Upper lobe of left lung (tissue), 6 donors: ENCODE measurements around the gene LYPLA2. TPM values are rescaled to one million over a fixed set of nuclear protein-coding genes. Genes with fewer than 3 reads are reported as not detected.

Experiments used
- ATAC-seq, 2 donors: fragments of 200-7000 bp; cut with Tn5 transposase; one replicate each; pipeline ENCODE4 v1.9.1; 2022; ENCODE audit warnings: mild to moderate bottlenecking in 2 of 2, moderate library complexity in 2 of 2; ENCODE audit not compliant: low FRiP score in 2 of 2
- DNase-seq, 2 donors: peaks; one replicate each; pipeline ENCODE4 v3.0.0-alpha.2; 2019 to 2020
- H3K27ac ChIP-seq, 4 donors: fragments of 200-600 bp; sonication (generic); one replicate each; pipeline ENCODE4 v1.5.1; 2016 to 2019
- H3K27me3 ChIP-seq, 4 donors: fragments of 200-600 bp; sonication (generic); one replicate each; pipeline ENCODE4 v1.5.1; 2017 to 2019
- H3K36me3 ChIP-seq, 4 donors: fragments of 200-600 bp; sonication (generic); one replicate each; pipeline ENCODE4 v1.5.1; 2016 to 2019
- H3K4me1 ChIP-seq, 4 donors: fragments of 200-600 bp; sonication (generic); one replicate each; pipeline ENCODE4 v1.5.1; 2018 to 2019
- H3K4me3 ChIP-seq, 4 donors: fragments of 200-600 bp; sonication (generic); one replicate each; pipeline ENCODE4 v1.5.1; 2017 to 2019; ENCODE audit warnings: mild to moderate bottlenecking in 2 of 4, moderate library complexity in 1 of 4
- H3K9me3 ChIP-seq, 4 donors: fragments of 200-600 bp; sonication (generic); one replicate each; pipeline ENCODE4 v1.5.1; 2018 to 2019
- CTCF ChIP-seq, 6 experiments: fragments of 450-650 bp in 4 of 6; fragments of 200-600 bp in 2 of 6; sonication (generic) in 2 of 6; IDR thresholded peaks; one replicate each; pipeline ENCODE4 v1.5.1; 2016 to 2019; ENCODE audit warnings: antibody characterized with exemption in 6 of 6
- EP300 ChIP-seq, 4 donors: sonication (generic); formaldehyde crosslinking; IDR thresholded peaks; one replicate each; pipeline ENCODE4 v1.5.1; 2017; ENCODE audit warnings: antibody characterized with exemption in 4 of 4, control low read depth in 2 of 4
- POLR2A ChIP-seq, 4 donors: fragments of 450-650 bp; IDR thresholded peaks; one replicate each; pipeline ENCODE4 v1.5.1; 2016 to 2017; ENCODE audit warnings: antibody characterized with exemption in 4 of 4, mild to moderate bottlenecking in 2 of 4
- POLR2AphosphoS5 ChIP-seq, 2 donors: sonication (generic); formaldehyde crosslinking; IDR thresholded peaks; one replicate each; pipeline ENCODE4 v1.5.1; 2017; ENCODE audit warnings: antibody characterized with exemption in 2 of 2
- WGBS, 2 donors: methylation state at CpG; one replicate each; pipeline ENCODE4 v1.1.5; 2017 to 2018; 5-methylcytosine and 5-hydroxymethylcytosine counted together
- total RNA-seq, 6 donors: library from RNA; depleted of rRNA in 4 of 6; stranded (reverse); fragments of >200 nt in 4 of 6; gene quantifications; one replicate each; pipeline versions ENCODE4 v1.1.0 to v1.2.1, GENCODE V29; 2016 to 2021
- donor health status: DM: no; HTN: no; CAD: no; lungs with moderate emphysema.
- donor health status: DM: no; HTN: yes; CAD: no; lungs with severe emphysema.

Gene LYPLA2
- total RNA-seq, 6 donors from 2014 or later: 38.5 to 84.1 (median 59.9) TPM

GRCh38 chr1:23788695-23789094 is 2.2 kb upstream of the LYPLA2 start:
- H3K27me3 ChIP-seq: no peaks in the 10 kb centered on the region
- TF ChIP-seq POLR2A (IDR thresholded peaks at IDR 0.05) (no peak), POLR2AphosphoS5 (IDR thresholded peaks at IDR 0.05) (no peak), CTCF (IDR thresholded peaks at IDR 0.05) (no peak), EP300 (IDR thresholded peaks at IDR 0.05) (no peak)
- DNase-seq (no peak), ATAC-seq (no peak)
- H3K36me3 ChIP-seq: peaks cover 17 to 58% (median 31%) of the 10 kb centered on the region in 4 donors
- peaks cover 25 to 30% (median 28%) of the 10 kb centered on the region in 4 donors for H3K4me1 ChIP-seq
- no peak overlapping the region for H3K4me3 ChIP-seq
- H3K27ac ChIP-seq: no peak overlapping the region
- 88 to 94% methylated on average over 3 of the region's 3 CpGs for WGBS, 2 donors
- H3K9me3 ChIP-seq: no peaks in the 10 kb centered on the region

GRCh38 chr1:23791516-23792047 is 637 bp downstream of the LYPLA2 start:
- H3K4me1 ChIP-seq: peaks cover 26 to 38% (median 32%) of the 10 kb centered on the region in 4 donors
- DNase-seq (peak in 1 of 2 donors; percentile 65), ATAC-seq (peak; percentile 31 to 33)
- no peaks in the 10 kb centered on the region for H3K27me3 ChIP-seq
- TF ChIP-seq CTCF (IDR thresholded peaks at IDR 0.05): no peak
- TF ChIP-seq EP300 (IDR thresholded peaks at IDR 0.05): no peak
- TF ChIP-seq POLR2AphosphoS5 (IDR thresholded peaks at IDR 0.05): no peak
- no peak for TF ChIP-seq POLR2A (IDR thresholded peaks at IDR 0.05)
- peaks cover 23 to 56% (median 40%) of the 10 kb centered on the region in 4 donors for H3K36me3 ChIP-seq
- peak overlapping the region; percentile 58 to 89 (median 78) for H3K4me3 ChIP-seq
- no peaks in the 10 kb centered on the region for H3K9me3 ChIP-seq
- WGBS, 2 donors: 4 to 6% methylated on average over 12 to 15 of the region's 15 CpGs
- peak overlapping the region; percentile 64 to 88 (median 83) for H3K27ac ChIP-seq

- peak overlapping the region; percentile 58 to 89 (median 78) for H3K4me3 ChIP-seq
- H3K36me3 ChIP-seq: peaks cover 16 to 56% (median 41%) of the 10 kb centered on the region in 4 donors
- WGBS, 2 donors: 51 to 76% methylated on average over 7 to 19 of the region's 19 CpGs
- H3K27me3 ChIP-seq: no peaks in the 10 kb centered on the region
- peaks cover 26 to 45% (median 32%) of the 10 kb centered on the region in 4 donors for H3K4me1 ChIP-seq
- no peaks in the 10 kb centered on the region for H3K9me3 ChIP-seq
- ATAC-seq: no peak
- peak in 1 of 2 donors; percentile 70 for DNase-seq
- peak overlapping the region in 3 of 4 donors; percentile 81 to 88 (median 85) for H3K27ac ChIP-seq
- TF ChIP-seq EP300 (IDR thresholded peaks at IDR 0.05) (no peak), CTCF (IDR thresholded peaks at IDR 0.05) (no peak), POLR2AphosphoS5 (IDR thresholded peaks at IDR 0.05) (no peak), POLR2A (IDR thresholded peaks at IDR 0.05) (no peak)
These were observed 1.4 kb downstream of the LYPLA2 start for GRCh38 chr1:23792151-23792945.

- peak; percentile 20 to 52 for ATAC-seq
- Histone ChIP-seq H3K27me3 (no peaks in the 10 kb centered on the region), H3K4me3 (peak overlapping the region in 2 of 4 donors; percentile 58 to 89), H3K4me1 (peaks cover 26 to 54% (median 33%) of the 10 kb centered on the region in 4 donors), H3K36me3 (peaks cover 9 to 55% (median 38%) of the 10 kb centered on the region in 4 donors), H3K9me3 (no peaks in the 10 kb centered on the region), H3K27ac (peak overlapping the region in 3 of 4 donors; percentile 26 to 30 (median 27))
- no peak for TF ChIP-seq POLR2AphosphoS5 (IDR thresholded peaks at IDR 0.05)
- TF ChIP-seq POLR2A (IDR thresholded peaks at IDR 0.05): peak in 1 of 4 donors; percentile 26
- peak; percentile 79 to 90 for DNase-seq
- WGBS, 2 donors: 55 to 60% methylated on average over 16 of the region's 16 CpGs
These were observed 2.3 kb downstream of the LYPLA2 start for GRCh38 chr1:23793018-23793781.
